DMS 273 (cell line): ENCODE results near the gene ANKS1A.
"Not testable (repeated sequence)": the region's sequence is repeated elsewhere in the genome, so short reads cannot be mapped to it uniquely, and the experiment has no call there.

Source experiments
- DNase-seq: peaks from one replicate; lab custom pipeline; 2025; ENCODE audit not compliant: unreplicated experiment; lab: John Stamatoyannopoulos, UW

ANKS1A gene, protein sequence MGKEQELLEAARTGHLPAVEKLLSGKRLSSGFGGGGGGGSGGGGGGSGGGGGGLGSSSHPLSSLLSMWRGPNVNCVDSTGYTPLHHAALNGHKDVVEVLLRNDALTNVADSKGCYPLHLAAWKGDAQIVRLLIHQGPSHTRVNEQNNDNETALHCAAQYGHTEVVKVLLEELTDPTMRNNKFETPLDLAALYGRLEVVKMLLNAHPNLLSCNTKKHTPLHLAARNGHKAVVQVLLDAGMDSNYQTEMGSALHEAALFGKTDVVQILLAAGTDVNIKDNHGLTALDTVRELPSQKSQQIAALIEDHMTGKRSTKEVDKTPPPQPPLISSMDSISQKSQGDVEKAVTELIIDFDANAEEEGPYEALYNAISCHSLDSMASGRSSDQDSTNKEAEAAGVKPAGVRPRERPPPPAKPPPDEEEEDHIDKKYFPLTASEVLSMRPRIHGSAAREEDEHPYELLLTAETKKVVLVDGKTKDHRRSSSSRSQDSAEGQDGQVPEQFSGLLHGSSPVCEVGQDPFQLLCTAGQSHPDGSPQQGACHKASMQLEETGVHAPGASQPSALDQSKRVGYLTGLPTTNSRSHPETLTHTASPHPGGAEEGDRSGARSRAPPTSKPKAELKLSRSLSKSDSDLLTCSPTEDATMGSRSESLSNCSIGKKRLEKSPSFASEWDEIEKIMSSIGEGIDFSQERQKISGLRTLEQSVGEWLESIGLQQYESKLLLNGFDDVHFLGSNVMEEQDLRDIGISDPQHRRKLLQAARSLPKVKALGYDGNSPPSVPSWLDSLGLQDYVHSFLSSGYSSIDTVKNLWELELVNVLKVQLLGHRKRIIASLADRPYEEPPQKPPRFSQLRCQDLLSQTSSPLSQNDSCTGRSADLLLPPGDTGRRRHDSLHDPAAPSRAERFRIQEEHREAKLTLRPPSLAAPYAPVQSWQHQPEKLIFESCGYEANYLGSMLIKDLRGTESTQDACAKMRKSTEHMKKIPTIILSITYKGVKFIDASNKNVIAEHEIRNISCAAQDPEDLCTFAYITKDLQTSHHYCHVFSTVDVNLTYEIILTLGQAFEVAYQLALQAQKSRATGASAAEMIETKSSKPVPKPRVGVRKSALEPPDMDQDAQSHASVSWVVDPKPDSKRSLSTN

DNA sequence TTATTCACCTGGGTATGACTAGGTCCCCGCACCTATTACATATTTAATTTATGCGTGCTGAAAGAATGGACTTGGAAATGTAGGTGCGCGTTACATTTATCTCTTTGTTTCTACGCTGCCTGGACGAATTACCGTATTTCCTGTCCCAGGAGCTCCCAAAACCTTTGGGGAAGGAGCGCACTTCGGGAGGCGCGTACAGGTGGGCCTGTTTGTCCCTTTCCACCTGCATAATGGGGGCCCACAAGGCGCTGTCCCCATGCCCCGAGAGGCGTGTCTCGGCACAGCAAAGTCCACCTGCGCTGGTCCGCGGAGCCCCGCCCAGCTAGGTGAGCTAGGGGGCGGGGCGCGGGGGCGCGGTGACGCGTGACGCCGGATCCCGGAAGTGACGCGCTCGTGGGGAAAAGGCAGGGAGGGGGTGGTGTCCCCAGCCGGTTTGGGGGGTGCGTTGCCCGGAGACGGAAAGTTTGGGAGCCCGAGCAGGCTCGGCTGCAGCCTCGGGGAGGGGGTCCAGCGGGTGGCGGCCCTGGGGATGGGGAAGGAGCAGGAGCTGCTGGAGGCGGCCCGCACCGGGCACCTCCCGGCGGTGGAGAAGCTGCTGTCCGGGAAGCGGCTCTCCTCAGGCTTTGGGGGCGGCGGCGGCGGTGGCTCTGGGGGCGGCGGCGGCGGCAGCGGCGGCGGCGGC lies at the start of gene ANKS1A:
Gene ANKS1A (plus strand): TSS at position 382 of the 682 bp plus-strand sequence. CDS start 148 bp downstream, at position 530.
- peak; percentile 89 for DNase-seq

DNA sequence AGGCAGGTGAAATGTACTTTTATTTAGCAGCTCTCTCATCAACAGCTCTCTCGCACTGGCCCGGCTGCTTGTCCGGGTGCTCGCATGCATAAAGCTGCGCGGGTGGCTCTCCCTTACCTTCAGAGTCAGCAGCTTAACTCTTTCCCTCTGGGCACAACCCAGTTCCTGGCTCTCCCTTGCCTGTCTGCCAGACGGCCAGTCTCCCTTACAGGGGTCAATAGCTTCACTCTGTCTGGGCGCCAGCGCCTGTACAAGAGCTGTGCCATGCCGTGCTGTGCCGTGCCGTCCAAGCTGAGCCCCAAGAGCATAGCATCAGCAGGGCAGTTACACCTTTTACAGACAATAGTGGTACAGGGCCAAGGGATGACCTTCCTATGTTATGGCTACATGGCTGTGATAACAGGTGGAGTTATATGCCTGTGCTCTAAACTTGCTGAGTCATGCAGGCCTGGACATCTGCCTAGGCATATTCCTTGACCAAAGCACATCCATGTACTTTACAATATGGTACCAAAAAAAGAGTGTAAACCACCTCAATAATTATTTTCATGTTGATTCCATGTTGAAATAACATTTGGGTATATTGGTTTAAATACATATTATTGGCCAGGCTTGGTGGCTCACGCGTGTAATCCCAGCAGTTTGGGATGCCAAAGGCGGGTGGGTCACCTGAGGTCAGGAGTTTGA lies 49.2 kb upstream of the ANKS1A start:
- DNase-seq: peak; percentile 20

DNA sequence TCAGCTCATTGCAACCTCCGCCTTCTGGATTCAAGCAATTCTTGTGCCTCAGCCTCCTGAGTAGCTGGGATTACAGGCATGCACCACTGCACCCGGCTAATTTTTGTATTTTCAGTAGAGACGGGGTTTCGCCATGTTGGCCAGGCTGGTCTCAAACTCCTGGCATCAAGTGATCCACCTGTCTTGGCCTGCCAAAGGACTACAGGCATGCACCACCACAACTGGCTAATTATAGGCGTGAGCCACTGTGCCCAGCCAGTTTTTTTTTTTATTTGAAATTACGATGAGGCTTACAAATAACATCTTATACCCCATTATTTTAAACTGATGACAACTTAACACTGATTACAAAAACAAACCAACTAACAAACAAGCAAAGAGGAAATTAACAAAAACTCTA lies 40.0 kb upstream of the ANKS1A start:
- DNase-seq: not testable (repeated sequence)

DNA sequence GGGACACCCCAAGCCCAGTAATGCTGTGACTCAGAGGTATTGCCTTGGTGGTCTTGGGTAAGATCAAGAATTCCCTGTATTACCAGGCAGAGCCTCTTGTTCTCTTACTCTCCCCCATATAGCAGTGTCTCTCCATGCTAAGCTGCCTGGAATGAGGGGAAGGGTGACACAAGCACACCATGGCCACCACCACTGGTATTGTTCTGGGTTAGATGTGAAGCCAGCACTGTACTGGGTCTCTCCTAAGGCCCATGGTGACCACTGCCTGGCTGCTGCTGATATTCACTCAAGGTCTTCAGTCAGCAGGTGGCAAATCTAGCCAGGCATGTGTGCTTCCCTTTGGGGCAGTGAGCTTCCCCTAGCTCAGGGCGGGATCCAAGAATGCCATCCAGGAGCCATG lies 37.7 kb upstream of the ANKS1A start:
- DNase-seq: no peak

DNA sequence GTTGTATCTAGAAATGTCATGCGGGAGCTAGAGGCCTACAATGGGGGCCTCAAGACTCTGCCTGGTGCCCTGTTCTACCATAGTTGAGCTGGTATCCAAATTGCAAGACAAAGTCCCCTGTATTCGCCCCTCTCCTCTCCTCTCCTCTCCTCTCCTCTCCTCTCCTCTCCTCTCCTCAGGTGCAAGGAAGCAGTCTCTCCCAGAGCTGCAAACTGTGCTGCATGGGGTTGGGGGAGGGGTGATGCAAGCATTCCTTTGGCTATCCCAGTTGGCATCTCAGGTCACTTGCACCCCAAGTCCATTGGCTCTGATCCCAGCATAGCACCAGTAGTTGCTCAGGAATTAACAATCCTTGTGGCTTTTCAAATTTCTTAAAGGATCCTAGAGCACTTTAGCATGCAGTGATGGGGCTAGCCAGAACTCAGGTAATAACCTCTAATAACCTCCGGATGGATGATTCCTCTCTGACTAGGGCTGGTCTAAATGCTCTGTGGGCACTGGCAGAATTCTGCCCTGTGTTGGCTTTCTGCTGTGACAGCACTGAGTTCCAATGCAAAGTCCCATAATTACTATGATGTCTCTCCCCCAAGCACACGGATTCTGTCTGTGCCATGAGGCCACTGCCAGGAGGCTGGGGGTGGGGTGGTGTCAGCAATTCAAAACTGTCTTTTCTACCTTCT lies 36.5 kb upstream of the ANKS1A start:
- DNase-seq: no peak

DNA sequence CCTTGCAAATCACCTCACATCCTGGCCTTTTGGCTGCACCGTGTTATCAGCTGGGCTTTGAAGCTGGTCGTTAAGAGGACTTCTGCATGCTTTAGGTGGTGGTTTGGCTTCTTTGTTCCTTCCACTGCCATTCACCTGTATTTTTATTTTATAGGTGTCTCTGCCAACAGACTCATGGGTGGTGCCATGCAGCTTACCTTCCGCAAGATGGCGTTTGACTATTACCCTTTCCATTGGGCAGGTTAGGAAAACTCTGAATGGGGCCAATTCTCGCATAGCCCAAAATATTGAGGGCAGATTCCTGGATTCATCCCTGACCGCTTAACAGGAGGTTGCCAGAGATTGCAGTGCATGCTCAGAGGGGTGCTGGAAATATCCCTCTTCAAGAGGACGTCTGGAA lies 33.6 kb upstream of the ANKS1A start:
- DNase-seq: no peak

DNA sequence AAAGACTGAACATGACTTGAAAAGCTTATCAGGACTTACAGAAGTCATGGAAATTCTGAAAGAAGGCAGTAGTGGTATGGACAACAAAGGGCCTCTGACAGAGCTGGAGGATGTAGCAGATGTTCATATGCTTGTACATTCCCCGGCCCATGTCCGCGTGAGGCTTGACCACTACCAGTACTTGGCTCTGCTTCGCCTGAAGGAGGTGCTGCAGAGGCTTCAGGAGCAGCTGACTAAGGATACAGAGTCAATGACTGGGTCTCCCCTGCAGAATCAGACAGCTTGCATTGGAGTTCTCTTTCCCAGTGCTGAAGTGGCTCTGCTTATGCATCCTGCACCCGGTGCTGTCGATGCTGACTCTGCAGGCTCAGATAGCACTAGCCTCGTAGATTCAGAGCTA lies 30.4 kb upstream of the ANKS1A start:
- DNase-seq: no peak

DNA sequence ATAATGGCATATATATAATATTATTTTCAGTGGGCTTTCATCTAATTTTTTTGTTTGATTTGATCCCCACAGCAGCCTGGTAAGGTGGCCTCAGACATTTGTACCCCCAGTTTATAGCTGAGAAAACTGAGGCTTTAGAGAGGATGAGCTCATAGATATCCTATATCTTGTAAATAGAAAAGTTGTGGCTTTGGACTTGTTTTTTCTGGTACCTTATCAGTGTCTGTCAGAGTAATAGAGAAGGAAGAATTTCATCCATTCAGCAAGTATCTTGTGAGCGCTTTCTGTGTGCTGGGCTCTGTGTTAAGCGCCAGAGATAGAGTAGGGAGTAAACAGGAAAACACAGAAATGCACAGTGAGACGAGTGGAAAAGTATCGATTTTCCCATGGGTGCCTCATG lies 29.1 kb upstream of the ANKS1A start:
- no peak for DNase-seq

DNA sequence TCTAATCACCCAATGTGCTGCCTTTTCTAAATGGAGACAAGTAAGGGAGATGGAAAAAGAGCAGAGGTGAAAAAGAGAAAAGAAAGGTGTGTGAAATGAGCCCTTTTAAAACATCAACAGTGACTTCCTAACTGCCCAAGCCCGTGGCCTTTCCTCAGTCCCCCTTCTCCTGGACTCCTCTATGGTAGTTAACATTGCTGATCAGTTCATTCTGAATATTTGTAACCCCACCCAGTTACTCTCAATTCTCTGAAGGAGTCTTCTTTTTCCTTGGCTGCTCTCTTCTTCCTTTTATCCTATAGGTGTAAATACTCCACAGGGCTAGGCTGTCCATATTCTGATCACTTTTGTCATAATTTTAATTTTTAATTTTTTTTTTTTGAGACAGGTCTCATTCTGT lies 28.3 kb upstream of the ANKS1A start:
- no peak for DNase-seq

DNA sequence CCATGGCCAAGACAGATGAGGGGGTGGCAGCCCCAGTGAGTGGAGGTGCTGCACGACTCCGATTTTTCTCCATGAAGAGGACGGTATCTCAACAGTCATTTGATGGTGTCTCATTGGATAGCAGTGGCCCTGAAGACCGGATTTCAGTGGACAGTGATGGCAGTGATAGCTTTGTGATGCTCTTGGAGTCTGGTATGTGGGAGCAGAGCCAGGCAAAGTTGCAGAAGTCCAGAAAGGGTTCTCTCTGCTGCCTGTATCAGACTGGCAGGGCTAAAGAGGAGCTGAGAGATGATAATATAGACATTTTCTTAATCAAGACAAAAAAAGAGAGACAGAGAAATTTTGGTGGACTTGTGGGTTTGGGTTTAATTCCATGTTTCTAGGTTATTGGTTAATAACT lies 25.0 kb upstream of the ANKS1A start:
- DNase-seq: no peak

DNA sequence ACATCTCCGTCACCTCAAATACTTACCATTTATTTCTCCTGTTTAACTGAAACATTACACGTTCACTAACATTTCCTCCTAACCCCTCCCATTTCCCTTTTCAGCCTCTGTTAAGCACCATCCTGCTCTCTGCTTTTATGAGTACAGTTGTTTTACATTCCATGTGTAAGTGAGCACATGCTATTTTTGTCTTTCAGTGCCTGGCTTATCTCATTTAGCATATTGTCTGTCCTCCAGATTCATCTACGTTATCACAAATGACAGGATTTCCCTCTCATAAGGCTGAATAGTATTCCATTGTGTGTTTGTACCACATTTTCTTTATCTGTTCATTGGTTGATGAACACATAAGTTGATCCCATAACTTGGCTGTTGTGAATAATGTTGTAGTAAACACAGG lies 23.9 kb upstream of the ANKS1A start:
- DNase-seq: no peak

DNA sequence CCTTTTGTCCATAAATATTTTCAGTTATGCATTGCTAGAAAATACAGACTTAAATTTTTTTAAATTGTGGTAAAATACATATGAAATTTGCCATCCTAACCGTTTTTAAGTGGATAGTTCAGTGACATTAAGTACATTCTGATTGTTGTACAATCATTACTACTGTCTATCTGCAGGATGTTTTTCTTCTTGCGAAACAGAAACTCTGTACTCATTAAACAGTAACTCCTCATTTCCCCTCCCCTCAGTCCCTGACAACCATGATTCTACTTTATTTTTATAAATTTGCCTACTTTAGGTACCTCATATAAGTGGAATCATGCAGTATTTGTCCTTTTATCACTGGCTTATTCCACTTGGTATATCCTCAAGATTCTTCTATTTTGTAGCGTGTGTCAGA lies 22.5 kb upstream of the ANKS1A start:
- no peak for DNase-seq

DNA sequence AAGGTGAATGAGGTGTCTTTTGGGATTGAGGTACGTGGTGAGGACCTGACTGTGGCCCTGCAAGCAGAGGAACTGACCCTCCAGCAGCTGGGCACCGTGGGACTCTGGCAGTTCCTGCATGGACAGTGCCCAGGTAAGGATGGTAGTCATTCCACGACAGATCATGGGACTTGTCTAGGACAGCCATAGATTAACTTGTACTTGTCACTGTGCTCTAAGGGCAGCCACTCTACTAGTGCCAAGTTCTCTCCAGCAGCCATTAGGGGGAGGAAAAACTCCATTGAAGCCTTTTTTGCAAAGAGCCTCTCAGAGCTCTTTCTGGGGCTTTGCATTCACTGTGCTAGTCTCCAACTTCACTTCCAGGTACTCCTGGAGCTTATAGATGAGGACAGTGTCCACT lies 21.6 kb upstream of the ANKS1A start:
- peak; percentile 20 for DNase-seq

DNA sequence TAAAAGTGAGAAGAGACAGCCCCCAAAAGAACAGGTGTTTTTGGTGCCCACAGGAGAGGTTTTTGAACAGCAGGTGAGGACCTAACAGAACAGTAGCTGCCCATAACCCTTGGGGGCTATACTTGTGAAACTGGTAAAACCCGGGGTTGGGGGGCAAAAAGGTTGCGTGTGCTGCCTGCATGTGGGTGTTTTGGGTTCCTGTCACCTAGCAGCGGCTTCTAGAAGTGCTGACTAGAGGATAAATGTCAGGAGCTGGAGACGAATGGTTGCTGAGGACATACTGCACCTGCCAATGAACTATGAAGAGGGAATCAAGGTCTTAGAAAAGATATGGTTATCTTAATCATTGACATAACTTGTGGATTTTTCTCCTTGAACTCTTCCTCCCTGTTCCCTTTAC lies 17.2 kb upstream of the ANKS1A start:
- DNase-seq: no peak

DNA sequence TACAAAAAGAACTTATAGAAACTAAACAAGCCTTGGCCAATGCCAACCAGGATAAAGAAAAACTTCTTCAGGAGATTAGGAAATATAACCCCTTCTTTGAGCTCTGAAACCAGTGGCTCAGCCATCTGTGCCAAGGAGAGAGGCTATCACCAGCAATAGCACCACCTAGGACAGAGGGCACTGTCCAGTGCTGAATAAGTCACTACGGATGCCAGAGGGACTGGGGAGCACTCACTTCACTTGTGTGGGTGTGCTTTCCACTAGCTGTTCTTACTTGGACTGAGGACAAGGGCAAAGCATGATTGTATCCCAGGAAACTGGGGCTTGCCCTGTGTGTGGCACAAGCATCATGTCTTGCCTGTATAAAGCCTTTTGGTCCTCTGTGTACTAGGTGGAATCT lies 16.7 kb upstream of the ANKS1A start:
- DNase-seq: no peak

DNA sequence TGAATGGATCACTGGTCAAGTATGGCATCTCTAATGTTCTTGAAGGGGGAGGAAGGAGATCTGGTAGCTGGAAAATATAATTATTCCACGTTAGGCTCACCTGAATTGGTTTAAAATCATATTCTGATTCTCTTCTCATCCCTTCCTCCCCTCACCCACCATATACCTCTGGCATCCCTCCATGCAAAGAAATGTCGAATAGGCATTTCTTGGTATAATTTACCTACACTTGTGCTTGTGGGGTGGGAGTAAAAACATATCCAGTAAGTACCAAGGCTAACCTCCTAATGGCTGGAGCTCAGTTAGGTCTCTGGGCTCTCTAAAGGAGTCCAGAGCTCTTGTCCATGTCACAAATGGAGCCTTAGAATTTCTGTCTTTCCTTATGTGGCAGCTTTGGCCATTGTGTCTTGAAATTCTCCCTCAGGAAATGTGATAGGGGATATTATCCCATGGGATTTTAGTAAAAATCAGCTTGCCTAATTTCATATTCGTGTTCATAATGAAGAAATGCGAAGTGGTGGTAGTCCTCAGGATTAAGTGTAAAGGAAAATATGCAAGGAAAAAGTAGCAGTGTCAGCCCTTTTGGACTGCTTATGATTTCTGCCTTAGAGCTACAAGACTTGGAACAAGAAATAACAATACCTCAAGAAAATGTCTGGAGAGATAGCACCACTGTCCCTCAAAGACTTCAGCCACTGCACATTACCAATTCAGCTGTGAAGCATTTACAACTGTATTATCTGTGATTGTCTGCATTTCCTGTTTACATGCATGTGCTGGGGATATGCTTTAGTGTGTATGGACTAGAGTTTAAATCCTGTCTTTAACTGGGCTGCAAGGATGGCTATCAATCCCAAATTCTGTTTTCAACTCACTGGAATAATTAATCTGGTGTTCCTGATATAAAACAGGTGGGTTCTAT lies 13.5 kb upstream of the ANKS1A start:
- DNase-seq: no peak

DNA sequence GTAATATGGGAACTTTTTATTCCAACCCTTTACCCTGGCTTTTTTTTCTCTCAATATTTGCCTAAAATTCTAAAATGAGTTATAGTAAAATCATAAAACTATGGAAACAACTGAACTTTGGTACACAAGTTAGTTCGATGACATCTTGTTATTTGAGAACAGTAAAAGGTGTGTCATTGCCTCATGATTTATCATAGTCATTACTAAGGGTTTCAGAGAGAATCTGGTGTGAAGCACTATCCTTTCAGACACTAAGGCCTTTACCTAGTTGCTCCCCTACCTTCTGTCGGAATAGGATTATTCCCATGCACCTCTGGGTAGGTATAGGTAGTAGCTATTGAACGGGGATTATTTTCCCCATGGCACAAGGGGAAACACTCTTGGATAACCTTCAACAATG lies 12.6 kb upstream of the ANKS1A start:
- no peak for DNase-seq

DNA sequence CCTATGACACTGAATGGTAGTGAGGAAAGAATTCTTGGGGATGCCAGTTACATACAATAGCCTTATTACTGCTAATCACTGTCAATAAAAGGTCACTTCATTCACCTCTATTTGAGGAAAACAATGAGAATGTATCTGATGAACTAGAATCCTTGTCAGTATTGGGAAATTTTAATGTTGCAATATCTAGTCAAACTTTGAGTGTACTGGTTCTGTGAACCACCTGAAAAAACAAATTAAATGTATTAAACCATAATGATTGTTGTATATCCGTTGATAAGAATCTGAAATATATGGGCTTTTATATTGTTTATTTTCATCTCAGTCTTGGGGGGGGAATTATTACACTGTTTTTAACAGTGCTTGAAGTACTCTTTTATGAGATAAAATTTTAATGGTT lies 11.8 kb upstream of the ANKS1A start:
- DNase-seq: no peak
